GM21723 (cell line): Measurements from ENCODE around the gene ASPHD1.
A peak's percentile ranks its signal among the peaks of the same experiment; 100 is the strongest.
"Not testable (repeated sequence)": the region's sequence is repeated elsewhere in the genome, so short reads cannot be mapped to it uniquely, and the experiment has no call there.

Experiments
- ATAC-seq: cut with Tn5 transposase; IDR thresholded peaks from one replicate; pipeline ENCODE4 v1.9.1; 2021; ENCODE audit warnings: mild to moderate bottlenecking, moderate library complexity; ENCODE audit not compliant: unreplicated experiment

The ASPHD1 gene

GRCh38 chr16:29876594-29877249 lies 23.6 kb upstream of the ASPHD1 start:
- no peak for ATAC-seq

- ATAC-seq = peak; percentile 46
Measured at GRCh38 chr16:29877266-29877961, 22.9 kb upstream of the ASPHD1 start.

DNA sequence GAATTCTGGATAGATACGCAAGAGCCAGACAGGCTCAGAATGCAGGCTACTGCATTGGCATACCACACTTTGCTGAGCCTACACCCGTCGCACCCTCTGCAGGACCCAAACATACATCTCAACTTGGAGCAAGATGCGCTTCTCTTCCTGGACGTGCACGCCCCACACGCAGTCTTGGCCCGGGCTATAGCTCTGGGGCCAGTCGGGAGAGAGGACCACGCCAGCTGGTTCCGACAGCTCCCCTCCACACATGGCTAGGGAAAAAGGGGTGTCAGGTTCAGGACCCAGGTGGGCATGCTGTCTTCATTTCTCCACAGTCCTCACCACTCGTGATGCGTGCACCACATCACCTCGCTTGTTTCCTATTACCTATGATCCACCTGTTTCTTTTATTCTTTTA lies 22.1 kb upstream of the ASPHD1 start:
- ATAC-seq = no peak

DNA sequence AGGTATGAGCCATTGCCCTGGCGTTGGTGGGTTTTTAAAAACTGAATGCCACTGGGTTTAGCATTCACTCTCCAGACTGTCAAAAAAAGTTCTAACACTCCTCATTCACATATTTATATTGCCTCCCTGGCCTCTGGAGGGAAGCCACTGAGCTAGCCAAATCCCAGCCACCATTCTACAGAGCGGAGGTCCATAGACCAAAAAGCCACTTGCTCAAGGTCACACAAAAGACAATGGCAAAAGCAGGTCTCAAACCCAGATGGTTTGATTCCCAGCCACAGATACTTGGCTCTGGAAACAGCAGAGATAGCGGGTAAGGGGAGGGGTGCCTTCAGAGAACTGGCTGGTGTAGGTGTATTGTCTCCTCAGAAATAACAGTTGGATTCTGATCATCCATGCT lies 19.2 kb upstream of the ASPHD1 start:
- no peak for ATAC-seq

DNA sequence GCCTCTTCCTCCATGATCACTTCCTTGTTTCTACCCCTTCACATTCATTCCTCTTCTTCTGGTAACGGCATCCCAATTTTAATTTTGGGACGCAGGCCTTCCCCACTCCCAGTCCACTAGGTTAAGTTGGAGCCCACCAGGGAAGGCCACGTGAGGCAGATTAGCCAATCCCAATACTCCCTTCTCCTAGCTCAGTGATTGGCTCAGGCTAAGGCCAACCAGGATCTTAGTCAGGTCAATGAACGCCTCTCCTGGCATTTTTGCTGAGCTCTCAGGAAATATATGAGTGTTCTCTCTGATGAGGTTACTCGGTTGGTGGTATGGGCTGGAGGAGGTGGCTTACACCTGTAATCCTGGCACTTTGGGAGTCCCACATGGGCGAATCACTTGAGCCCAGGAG lies 16.3 kb upstream of the ASPHD1 start:
- ATAC-seq = no peak

GRCh38 chr16:29889372-29889771 lies 10.9 kb upstream of the ASPHD1 start:
- not testable (repeated sequence) for ATAC-seq

DNA sequence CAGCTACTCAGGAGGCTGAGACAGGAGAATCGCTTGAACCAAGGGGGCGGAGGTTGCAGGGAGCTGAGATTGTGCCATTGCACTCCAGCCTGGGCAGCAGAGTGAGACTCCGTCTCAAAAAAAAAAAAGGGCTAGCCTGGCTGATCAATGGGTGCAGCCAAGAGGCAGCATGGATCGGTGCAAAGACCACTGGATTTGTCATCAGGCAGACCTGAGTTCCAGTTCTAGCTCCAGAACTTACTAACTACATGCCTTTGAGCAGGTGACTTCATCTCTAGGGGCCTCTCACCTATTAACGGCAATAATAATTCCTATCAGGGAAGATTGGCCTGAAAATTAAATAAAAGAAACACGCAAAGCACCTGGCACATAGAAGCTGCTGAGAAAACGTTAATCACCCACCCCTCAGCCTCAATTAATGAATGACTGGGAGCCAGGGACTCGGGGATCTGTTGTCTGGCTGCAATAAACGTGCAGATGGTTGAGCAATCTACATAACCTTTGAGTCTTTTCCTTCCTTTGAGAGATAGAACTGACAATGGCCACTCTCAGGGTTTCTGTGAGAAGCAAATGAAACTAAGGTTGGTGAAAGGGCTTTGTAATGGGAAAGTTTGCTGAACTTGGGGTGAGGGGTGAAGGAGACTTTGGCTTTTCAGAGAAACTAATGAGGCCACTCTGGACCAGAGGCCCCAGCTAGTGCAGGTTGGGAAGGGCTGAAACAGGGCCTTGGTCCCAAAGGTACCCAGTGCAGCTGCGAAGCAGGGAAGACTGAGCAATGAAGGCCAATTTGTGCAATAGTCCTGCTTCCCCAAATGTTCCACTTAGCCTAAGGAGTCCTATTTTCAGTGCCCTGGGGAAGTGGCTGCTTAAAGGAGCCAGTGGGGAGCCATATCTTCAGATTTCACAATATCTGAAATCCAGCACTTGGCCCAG lies 8.5 kb upstream of the ASPHD1 start:
- no peak for ATAC-seq

GRCh38 chr16:29892458-29892813 lies 7.9 kb upstream of the ASPHD1 start:
- ATAC-seq = no peak

DNA sequence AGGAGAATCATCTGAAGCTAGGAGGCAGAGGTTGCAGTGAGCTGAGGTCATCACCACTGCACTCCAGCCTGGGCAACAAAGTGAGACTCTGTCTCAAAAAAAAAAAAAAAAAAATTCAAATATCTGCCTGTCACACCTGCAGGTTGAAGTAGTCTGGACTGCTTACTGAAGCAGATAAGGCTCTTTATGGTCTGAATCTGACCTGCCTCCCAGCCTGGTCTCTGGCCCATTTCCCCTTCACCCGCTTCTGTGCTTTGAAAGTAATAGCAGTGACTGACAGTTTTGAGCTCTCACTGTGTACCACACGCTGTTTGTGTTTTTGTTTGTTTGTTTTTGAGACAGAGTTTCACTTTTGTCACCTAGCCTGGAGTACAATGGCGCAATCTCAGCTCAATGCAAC lies 6.7 kb upstream of the ASPHD1 start:
- no peak for ATAC-seq

GRCh38 chr16:29894352-29894751 lies 5.9 kb upstream of the ASPHD1 start:
- no peak for ATAC-seq

DNA sequence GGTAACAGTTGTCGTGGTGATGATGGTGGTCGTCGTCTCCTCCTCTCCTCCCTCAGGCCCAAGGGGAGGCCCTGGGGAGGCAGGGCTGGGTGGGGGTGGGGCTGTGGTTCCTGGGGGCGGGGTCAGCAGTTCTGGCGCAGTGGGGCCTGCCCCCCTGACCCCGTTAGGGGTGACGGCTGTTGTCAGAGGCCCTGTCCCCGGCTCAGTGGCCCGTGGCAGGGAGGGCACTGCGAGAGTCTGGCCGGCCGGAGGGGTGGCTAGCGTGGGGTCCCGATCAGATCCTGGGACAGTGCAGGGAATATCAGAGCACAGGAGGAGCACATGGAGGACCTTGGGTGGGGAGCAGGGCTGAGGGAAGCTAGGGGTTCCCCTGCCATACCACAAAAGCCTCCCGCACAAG lies 3.4 kb upstream of the ASPHD1 start:
- no peak for ATAC-seq

- ATAC-seq = no peak
Measured at GRCh38 chr16:29897333-29897732, 3.0 kb upstream of the ASPHD1 start.

DNA sequence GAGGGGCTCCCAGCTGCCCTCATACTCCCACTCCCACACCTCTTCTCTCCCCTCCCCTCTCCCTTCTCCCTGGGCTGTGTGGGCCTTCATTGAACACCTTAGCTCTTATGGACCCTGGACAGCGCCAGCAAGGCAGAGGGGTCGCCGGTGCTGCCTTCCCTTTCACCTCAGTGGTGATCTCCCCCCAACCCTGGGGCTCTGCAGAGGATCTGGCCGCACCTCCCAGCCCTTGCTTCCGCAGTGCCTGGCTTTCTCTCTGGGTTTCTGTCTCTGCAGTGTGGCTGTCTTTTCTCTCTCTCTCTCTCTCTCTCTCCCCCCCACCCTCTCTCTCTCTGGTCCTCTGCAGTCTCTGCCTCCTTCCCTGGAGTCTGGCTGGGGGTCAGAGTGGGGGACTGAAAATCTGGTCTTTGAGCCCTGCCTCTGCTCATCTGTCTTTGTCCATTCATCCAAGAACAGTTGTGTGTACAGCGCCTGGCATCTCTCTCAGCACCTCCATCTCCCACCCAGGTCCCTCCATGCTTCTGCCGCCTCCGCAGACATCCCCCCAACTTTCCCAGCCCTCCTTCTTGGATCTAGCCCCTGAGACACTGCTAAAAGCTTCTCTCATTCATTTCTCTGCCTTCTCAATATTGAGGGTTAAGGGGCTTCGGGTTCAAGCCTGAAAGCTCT lies 2.0 kb upstream of the ASPHD1 start:
- no peak for ATAC-seq

DNA sequence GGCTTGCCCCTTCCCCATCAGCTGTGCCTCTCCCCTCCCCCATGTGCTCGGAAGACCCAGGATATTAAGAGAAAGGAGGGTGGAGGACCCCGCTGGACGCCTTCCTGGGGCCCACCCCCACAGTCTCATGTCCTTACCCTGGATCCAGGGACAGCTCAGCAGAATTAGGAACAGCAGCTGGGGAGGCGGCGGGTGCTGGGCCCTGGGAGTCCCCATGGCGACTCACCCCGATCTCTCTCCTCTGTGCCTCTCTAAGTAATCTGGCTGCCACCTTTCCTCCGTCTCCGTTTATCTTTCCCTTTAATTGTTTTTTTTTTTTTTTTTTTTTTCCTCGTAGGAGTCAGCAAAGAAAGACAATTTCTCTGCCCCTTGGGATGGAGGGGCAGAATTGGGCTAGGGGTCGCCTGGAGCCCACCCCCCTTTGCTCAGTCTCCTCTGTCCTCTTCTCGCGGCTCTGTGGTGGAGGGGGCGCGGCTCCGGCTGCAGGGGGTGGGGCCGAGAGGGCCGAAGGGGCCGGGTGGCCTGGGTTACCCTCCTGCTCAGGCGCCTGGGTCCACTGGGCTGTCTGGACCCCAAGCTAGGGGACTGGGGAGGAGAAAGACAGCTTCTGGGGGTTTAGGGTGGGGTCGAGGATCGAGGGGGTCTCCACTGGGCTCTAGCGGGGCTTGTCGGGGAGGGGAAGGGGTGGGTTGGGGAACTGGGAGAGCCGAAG lies 1.3 kb upstream of the ASPHD1 start:
- ATAC-seq = no peak

- ATAC-seq = no peak
Measured at GRCh38 chr16:29899516-29900101, 679 bp upstream of the ASPHD1 start, which contains the start of gene SEZ6L2. TSS of gene SEZ6L2 (minus strand) at chr16:29899550. CDS start at chr16:29899019, 531 bp downstream.

DNA sequence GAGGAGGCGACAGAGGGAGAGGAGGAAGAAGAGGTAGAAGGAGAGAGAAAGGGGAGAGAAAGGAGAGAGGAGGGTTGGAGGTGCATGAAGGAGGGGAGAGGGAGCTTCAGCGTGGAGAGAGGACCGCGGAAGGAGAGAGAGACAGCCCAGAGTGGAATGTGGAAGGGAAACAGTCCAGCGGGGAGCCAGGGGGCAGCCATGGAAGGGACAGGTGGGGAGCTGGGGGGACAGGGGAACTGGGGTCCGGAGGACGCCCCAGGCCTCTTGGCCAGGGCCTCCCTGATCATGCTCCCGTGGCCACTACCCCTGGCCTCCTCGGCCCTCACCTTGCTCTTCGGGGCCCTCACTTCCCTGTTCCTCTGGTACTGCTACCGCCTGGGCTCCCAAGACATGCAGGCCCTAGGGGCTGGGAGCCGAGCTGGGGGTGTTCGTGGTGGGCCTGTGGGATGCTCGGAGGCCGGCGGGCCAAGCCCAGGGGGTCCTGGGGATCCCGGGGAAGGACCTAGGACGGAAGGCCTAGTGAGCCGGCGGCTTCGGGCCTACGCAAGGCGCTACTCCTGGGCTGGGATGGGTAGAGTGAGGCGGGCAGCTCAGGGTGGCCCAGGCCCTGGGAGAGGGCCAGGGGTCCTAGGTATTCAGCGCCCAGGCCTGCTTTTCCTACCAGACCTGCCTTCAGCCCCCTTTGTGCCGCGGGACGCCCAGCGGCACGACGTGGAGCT lies 759 bp downstream of the ASPHD1 start:
- no peak for ATAC-seq

GRCh38 chr16:29901607-29901945 lies 1.3 kb downstream of the ASPHD1 start:
- no peak for ATAC-seq

- ATAC-seq = no peak
Measured at GRCh38 chr16:29903590-29903989, 3.3 kb downstream of the ASPHD1 start.

- no peak for ATAC-seq
Measured at GRCh38 chr16:29904947-29905346, 4.7 kb downstream of the ASPHD1 start.

- ATAC-seq = no peak
Measured at GRCh38 chr16:29905668-29906067, 5.4 kb downstream of the ASPHD1 start.
